VCaP (cell line): ENCODE measurements around the gene FRMD4B.
A peak's percentile ranks its signal among the peaks of the same experiment; 100 is the strongest.

ENCODE experiments used
- H3K27ac ChIP-seq: fragments of 450-650 bp; 2 replicates; pipeline ENCODE4 v1.5.1; 2017
- TF ChIP-seq, protein P1 (sequence below): fragments of 450-650 bp; conservative IDR thresholded peaks from 2 replicates; pipeline ENCODE4 v1.5.1; 2017; ENCODE audit warnings: mild to moderate bottlenecking, moderate library complexity

The FRMD4B gene

DNA sequence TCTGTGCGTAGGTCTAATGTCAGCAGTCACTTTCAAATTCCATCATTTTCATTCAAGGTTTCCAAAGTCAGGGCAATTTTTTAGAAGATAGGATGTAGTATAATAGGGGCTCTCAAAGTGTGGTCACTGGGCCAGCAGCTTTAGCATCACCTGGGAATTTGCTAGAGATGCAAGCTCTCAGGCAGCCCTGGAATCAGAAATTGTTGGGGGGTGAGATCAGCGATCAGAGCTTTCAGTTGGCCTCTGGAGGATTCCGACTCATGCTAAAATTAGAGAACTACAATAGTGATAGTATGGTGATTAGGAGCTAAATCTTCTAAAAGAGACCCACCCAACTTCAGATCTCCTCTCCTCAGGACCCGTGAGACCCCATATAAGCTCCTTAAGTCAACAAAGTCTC is 2.4 kb upstream of the FRMD4B start:
- no peak overlapping the region for H3K27ac ChIP-seq
- TF ChIP-seq, protein P1, sequence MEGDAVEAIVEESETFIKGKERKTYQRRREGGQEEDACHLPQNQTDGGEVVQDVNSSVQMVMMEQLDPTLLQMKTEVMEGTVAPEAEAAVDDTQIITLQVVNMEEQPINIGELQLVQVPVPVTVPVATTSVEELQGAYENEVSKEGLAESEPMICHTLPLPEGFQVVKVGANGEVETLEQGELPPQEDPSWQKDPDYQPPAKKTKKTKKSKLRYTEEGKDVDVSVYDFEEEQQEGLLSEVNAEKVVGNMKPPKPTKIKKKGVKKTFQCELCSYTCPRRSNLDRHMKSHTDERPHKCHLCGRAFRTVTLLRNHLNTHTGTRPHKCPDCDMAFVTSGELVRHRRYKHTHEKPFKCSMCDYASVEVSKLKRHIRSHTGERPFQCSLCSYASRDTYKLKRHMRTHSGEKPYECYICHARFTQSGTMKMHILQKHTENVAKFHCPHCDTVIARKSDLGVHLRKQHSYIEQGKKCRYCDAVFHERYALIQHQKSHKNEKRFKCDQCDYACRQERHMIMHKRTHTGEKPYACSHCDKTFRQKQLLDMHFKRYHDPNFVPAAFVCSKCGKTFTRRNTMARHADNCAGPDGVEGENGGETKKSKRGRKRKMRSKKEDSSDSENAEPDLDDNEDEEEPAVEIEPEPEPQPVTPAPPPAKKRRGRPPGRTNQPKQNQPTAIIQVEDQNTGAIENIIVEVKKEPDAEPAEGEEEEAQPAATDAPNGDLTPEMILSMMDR = no peak

DNA sequence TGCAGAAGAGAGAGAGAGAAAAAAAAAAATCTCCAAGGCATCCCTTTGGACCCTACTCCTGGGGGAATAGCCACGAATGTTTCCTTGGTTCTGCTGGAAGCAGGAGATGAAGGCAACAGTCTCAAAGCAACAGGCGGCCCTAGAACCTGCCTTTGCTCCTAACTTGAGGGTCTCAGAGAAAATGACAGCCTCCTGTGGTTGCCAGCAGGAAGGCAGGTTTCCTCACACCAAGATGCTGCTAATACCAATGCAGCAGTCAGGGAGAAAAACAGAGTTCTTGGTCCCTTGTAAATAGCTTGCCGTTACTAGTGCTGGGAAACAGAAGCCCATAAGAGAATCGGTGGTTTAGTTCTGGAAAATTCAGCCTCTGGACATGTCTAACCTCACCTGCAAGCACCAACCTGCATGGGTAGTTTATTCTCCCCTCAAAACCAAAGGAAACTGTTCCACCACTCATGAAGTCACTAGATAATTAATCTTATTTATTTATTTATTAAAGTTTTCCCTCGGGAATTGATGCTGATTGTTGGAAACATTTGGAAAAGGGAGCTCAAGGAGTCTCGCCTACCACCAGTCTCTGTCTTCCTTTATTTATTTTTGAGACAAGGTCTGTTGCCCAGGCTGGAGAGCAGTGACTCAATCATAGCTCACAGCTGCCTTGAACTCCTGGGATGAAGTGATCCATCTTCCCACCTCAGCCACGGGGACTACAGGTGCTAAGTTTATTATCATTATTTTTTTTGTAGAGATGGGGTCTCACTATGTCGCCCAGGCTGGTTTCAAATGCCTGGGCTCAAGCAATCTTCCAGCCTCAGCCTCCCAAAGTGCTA is 883 bp upstream of the FRMD4B start:
- TF ChIP-seq, protein P1 = no peak; the same call in 1 of the 2 replicates
- peak overlapping the region; percentile 51; the same call in 1 of the 2 replicates for H3K27ac ChIP-seq

DNA sequence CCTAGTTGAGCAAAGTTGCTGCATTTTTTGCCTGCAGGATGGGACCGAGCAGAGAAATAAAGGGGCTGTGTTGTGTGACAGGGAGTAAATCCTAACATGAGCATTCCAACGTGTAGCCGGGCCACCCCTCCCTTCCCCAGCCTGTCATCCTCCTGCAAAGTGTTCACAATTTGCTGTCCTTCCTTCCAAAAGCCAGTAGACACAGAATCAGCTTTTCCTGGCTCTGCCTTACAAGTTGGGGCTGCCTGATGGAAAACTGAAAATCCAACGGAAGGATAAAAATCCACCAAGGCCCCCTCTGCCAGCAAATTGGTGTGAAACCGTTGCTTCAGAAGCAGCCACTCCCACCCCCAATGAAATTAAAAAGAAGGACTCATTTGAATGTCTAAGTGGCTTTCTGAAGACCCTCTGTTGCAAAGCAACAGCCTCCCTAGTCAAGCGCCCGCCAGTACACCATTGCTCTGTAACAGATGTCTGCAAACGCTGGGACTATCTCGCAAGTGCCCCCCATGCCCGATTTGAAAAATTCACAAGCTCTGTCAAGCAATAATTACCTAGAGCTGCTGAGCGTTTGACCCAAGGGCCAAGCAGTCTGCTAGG is 665 bp downstream of the FRMD4B start:
- peak overlapping the region; percentile 51; the same call in 1 of the 2 replicates for H3K27ac ChIP-seq
- TF ChIP-seq, protein P1 = no peak

DNA sequence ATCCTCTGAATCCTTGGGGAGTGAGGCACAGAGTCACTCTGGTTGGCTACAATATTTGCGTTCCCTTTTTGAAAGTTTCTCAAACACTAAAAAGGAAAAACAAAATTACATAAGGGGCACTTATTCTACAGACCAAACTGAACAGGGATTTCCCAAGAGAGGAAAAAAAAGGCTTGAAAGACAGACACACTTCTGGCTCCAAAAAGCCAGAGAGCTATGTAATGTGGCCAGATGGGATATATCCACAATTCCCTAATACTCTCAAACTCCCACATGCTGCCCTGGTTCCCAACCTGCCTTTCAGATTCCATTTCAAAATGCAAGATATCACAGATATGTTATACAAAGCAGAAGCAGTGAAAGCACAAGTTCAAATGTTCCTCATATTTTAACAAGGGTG is 1.6 kb downstream of the FRMD4B start:
- TF ChIP-seq, protein P1 = no peak
- H3K27ac ChIP-seq = no peak overlapping the region

DNA sequence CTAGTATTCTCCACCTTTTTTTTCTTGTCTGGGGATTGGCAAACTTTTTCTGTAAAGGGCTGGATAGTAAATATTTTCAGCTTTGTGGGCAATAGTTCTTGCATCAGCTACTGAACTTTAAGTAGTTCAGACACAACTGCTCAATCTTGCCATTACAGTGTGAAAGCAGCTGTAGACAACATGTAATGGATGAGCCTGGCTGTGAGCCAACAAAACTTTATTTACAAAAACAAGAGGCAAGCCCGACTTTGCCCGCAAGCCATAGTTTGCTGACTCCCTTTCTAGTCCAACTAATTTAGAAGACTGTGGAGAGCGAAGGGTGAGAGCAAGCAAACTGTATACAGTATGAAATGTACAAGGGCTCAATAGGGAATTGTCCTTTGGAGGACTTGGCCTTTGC is 6.2 kb downstream of the FRMD4B start:
- no peak overlapping the region for H3K27ac ChIP-seq
- TF ChIP-seq, protein P1 = no peak

DNA sequence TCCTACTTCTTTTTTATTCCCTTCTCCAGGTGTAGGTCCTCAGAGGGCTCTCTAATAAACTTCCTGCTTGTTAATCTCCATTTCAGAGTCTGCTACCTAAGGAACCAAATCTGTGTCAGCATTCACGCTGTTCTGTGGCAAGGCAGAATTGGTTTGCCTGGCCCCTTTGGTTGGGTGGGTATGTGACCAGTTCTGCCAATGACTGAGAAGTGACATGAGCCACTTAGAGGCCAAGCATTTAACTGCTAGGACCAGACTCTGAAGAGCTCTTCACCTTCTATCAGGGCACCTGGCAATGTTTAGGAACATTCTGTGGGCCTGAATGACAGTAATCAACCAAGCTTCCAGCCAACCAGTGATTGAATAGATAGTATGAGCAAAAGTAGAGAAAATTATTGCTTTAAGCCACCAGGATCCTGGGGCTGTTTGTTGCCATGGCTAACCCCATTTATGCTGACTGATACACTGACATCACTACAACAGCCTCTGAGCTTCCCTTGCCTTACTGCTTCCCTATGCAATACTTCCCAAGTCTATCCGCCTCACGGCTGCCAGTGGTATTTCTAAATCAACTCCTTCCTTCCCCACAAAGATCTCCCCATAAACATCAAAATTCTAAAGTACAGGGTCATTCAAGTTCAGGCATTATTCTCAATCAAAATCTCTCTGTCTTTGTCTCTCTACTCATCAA is 7.6 kb downstream of the FRMD4B start:
- no peak overlapping the region for H3K27ac ChIP-seq
- TF ChIP-seq, protein P1 = no peak

DNA sequence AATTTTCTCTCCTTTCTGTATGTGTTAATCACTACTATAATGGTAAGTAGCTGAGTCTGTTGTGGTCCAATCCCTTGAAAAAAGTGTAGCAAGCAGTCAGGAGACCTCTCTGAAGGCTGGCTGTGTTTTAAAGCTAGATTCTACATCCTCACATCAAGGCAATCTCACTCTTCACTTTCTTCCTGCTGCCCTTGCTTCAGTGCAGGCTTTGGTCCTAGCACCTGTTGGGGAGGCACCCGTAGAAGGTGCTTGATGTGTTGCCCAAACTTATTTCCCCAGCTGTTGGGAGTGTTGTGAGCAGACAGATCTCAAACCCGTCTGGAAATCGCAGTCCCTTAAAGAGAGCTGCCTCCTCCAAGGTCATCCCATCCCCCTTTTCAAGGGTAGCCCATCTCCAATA is 8.6 kb downstream of the FRMD4B start:
- no peak overlapping the region for H3K27ac ChIP-seq
- TF ChIP-seq, protein P1 = no peak
